Hematopoietic multipotent progenitor cell treated with erythropoietin and hydrocortisone succinate and interleukin-3 and kit ligand, for 8 days (in vitro differentiated cells): ENCODE measurements around the gene MRPL40.
"Not testable (repeated sequence)": the region's sequence is repeated elsewhere in the genome, so short reads cannot be mapped to it uniquely, and the experiment has no call there.

Experiments
- DNase-seq: peaks from one replicate; pipeline ENCODE4 v3.0.0-alpha.2; 2015

The MRPL40 gene

GRCh38 chr22:19407649-19408606 is 24.4 kb upstream of the MRPL40 start:
- DNase-seq = peak; percentile 88

- no peak for DNase-seq
Observed at GRCh38 chr22:19410941-19411689, 21.2 kb upstream of the MRPL40 start.

- no peak for DNase-seq
Observed at GRCh38 chr22:19411690-19412045, 20.7 kb upstream of the MRPL40 start.

- no peak for DNase-seq
Observed at GRCh38 chr22:19412478-19412877, 19.9 kb upstream of the MRPL40 start.

GRCh38 chr22:19412923-19413322 is 19.4 kb upstream of the MRPL40 start:
- DNase-seq = no peak

GRCh38 chr22:19419086-19419463 is 13.3 kb upstream of the MRPL40 start:
- peak; percentile 89 for DNase-seq

GRCh38 chr22:19419464-19420178 is 12.7 kb upstream of the MRPL40 start:
- DNase-seq = peak; percentile 94

- DNase-seq = no peak
Observed at GRCh38 chr22:19420321-19420720, 12.0 kb upstream of the MRPL40 start.

GRCh38 chr22:19422440-19423301 is 9.7 kb upstream of the MRPL40 start:
- DNase-seq = no peak

GRCh38 chr22:19424186-19424500 is 8.2 kb upstream of the MRPL40 start:
- no peak for DNase-seq

- DNase-seq = peak; percentile 87
Observed at GRCh38 chr22:19429950-19430889, 2.1 kb upstream of the MRPL40 start.

- no peak for DNase-seq
Observed at GRCh38 chr22:19430890-19431541, 1.3 kb upstream of the MRPL40 start.

- peak; percentile 74 for DNase-seq
Observed at GRCh38 chr22:19431649-19432132, 654 bp upstream of the MRPL40 start, which contains the start of gene HIRA. Gene HIRA (minus strand): TSS chr22:19431733. CDS start chr22:19431476, 257 bp downstream.

- DNase-seq = no peak
Observed at GRCh38 chr22:19434401-19434800, 2.1 kb downstream of the MRPL40 start.

GRCh38 chr22:19434829-19435580 is 2.7 kb downstream of the MRPL40 start:
- no peak for DNase-seq

- DNase-seq = not testable (repeated sequence)
Observed at GRCh38 chr22:19436444-19437161, 4.3 kb downstream of the MRPL40 start.

GRCh38 chr22:19438298-19438697 is 6.0 kb downstream of the MRPL40 start:
- DNase-seq = no peak

GRCh38 chr22:19440411-19441195 is 8.3 kb downstream of the MRPL40 start:
- no peak for DNase-seq
